Neural cell (in vitro differentiated cells): ENCODE measurements around the gene NUDCD3.

Experiments used
- CTCF ChIP-seq: fragments of 450-650 bp; IDR thresholded peaks from 2 replicates; pipeline ENCODE4 v1.5.1; 2014; ENCODE audit warnings: antibody characterized with exemption, mild to moderate bottlenecking, moderate library complexity; ENCODE audit not compliant: poor library complexity, severe bottlenecking
- POLR2AphosphoS5 ChIP-seq: IDR thresholded peaks from 2 replicates; pipeline ENCODE4 v1.6.1; 2012

- no peak for TF ChIP-seq POLR2AphosphoS5
- no peak for TF ChIP-seq CTCF
Observed at GRCh38 chr7:44390701-44391100, 99.8 kb downstream of the NUDCD3 start.
